Ishikawa (cell line): ENCODE data around the gene RBP3.

ENCODE experiments used
- CEBPB ChIP-seq: IDR thresholded peaks from 2 replicates; pipeline ENCODE4 v1.6.1; 2012
- CREB1 ChIP-seq: IDR thresholded peaks from 2 replicates; pipeline ENCODE4 v1.6.1; 2012; ENCODE audit warnings: low read depth
- EGR1 ChIP-seq: IDR thresholded peaks from 2 replicates; pipeline ENCODE4 v1.6.1; 2012
- EP300 ChIP-seq: IDR thresholded peaks from 2 replicates; pipeline ENCODE4 v1.6.1; 2012; ENCODE audit warnings: borderline replicate concordance
- FOXM1 ChIP-seq: IDR thresholded peaks from 2 replicates; pipeline ENCODE4 v1.6.1; 2012; ENCODE audit warnings: low read depth, borderline replicate concordance
- MAX ChIP-seq: IDR thresholded peaks from 2 replicates; pipeline ENCODE4 v1.6.1; 2012
- NFIC ChIP-seq: IDR thresholded peaks from 2 replicates; pipeline ENCODE4 v1.6.1; 2012
- RAD21 ChIP-seq: IDR thresholded peaks from 2 replicates; pipeline ENCODE4 v1.6.1; 2012; ENCODE audit warnings: low read depth
- REST ChIP-seq: IDR thresholded peaks from 2 replicates; pipeline ENCODE4 v1.6.1; 2012; ENCODE audit warnings: low read depth, mild to moderate bottlenecking
- TAF1 ChIP-seq: IDR thresholded peaks from 2 replicates; pipeline ENCODE4 v1.6.1; 2012; ENCODE audit warnings: low read depth, mild to moderate bottlenecking
- TEAD4 ChIP-seq: IDR thresholded peaks from 2 replicates; pipeline ENCODE4 v1.6.1; 2012
- USF1 ChIP-seq: IDR thresholded peaks from 2 replicates; pipeline ENCODE4 v1.6.1; 2012
- YY1 ChIP-seq: IDR thresholded peaks from 2 replicates; pipeline ENCODE4 v1.6.1; 2012; ENCODE audit warnings: low read depth
- ZBTB7A ChIP-seq: IDR thresholded peaks from 2 replicates; pipeline ENCODE4 v1.6.1; 2012; ENCODE audit warnings: low read depth

The RBP3 gene

GRCh38 chr10:47349516-47349915 lies 1.4 kb downstream of the RBP3 start:
- no peak for TF ChIP-seq ZBTB7A
- no peak for TF ChIP-seq RAD21
- TF ChIP-seq TAF1: no peak
- no peak for TF ChIP-seq TEAD4
- no peak for TF ChIP-seq CREB1
- TF ChIP-seq REST: no peak
- TF ChIP-seq EGR1: no peak
- no peak for TF ChIP-seq NFIC

- TF ChIP-seq EP300 (no peak), CEBPB (no peak), MAX (no peak), USF1 (no peak)
These were observed 1.8 kb downstream of the RBP3 start for GRCh38 chr10:47349941-47350371.

- TF ChIP-seq CEBPB: no peak
- TF ChIP-seq USF1: no peak
- no peak for TF ChIP-seq YY1
- TF ChIP-seq CREB1: no peak
- no peak for TF ChIP-seq REST
These were observed 2.8 kb downstream of the RBP3 start for GRCh38 chr10:47350671-47351640.

GRCh38 chr10:47351899-47352815 lies 4.0 kb downstream of the RBP3 start:
- no peak for TF ChIP-seq TEAD4
- no peak for TF ChIP-seq EP300
- TF ChIP-seq RAD21: no peak
- no peak for TF ChIP-seq USF1
- TF ChIP-seq CREB1: no peak
- TF ChIP-seq CEBPB: no peak
- no peak for TF ChIP-seq FOXM1
- no peak for TF ChIP-seq ZBTB7A
- no peak for TF ChIP-seq TAF1
- TF ChIP-seq EGR1: no peak
- no peak for TF ChIP-seq NFIC

- no peak for TF ChIP-seq TEAD4
- TF ChIP-seq ZBTB7A: no peak
- no peak for TF ChIP-seq USF1
These were observed 5.2 kb downstream of the RBP3 start for GRCh38 chr10:47353351-47353750.
